HEK293T (cell line): ENCODE data around the gene MRPL30.
A peak's percentile ranks its signal among the peaks of the same experiment; 100 is the strongest.

Experiments used
- CTCF ChIA-PET: fragments of 350-600 bp; formaldehyde crosslinking; extraction: SDS; loops from one replicate; lab custom pipeline; 2021; ENCODE audit warnings: antibody characterized with exemption, inconsistent platforms; lab: Yijun Ruan, JAX
- POLR2A ChIA-PET: fragments of 350-600 bp; formaldehyde crosslinking; extraction: SDS; loops from one replicate; lab custom pipeline; 2020; ENCODE audit warnings: antibody characterized with exemption, inconsistent platforms; lab: Yijun Ruan, JAX
- DNase-seq: peaks from one replicate; pipeline ENCODE4 v3.0.0; 2012; ENCODE audit warnings: mixed read lengths; ENCODE audit errors: extremely low spot score
- ARNT ChIP-seq: fragments of 450-650 bp; IDR thresholded peaks from 2 replicates; pipeline ENCODE4 v1.6.1; 2017; ENCODE audit warnings: mild to moderate bottlenecking
- BHLHE40 ChIP-seq: fragments of 450-650 bp; IDR thresholded peaks from 2 replicates; pipeline ENCODE4 v1.6.1; 2016; ENCODE audit warnings: mild to moderate bottlenecking, moderate library complexity, borderline replicate concordance
- CTBP1 ChIP-seq: fragments of 450-650 bp; IDR thresholded peaks from 2 replicates; pipeline ENCODE4 v1.6.1; 2016; ENCODE audit warnings: borderline replicate concordance
- ELF4 ChIP-seq: fragments of 450-650 bp; IDR thresholded peaks from 2 replicates; pipeline ENCODE4 v1.6.1; 2017; ENCODE audit warnings: antibody characterized with exemption
- FOXA1 ChIP-seq: fragments of 450-650 bp; IDR thresholded peaks from 2 replicates; pipeline ENCODE4 v1.6.1; 2016; ENCODE audit warnings: mild to moderate bottlenecking
- FOXK2 ChIP-seq: fragments of 450-650 bp; IDR thresholded peaks from 2 replicates; pipeline ENCODE4 v1.6.1; 2016; ENCODE audit warnings: mild to moderate bottlenecking
- FOXM1 ChIP-seq: fragments of 450-650 bp; IDR thresholded peaks from 2 replicates; pipeline ENCODE4 v1.6.1; 2017; ENCODE audit warnings: mild to moderate bottlenecking, borderline replicate concordance
- HDGF ChIP-seq: fragments of 450-650 bp; IDR thresholded peaks from 2 replicates; pipeline ENCODE4 v1.6.1; 2017; ENCODE audit warnings: antibody characterized with exemption, borderline replicate concordance
- L3MBTL2 ChIP-seq: fragments of 450-650 bp; conservative IDR thresholded peaks from 2 replicates; pipeline ENCODE4 v1.6.1; 2016; ENCODE audit warnings: mild to moderate bottlenecking
- LEF1 ChIP-seq: fragments of 450-650 bp; IDR thresholded peaks from 2 replicates; pipeline ENCODE4 v1.6.1; 2017; ENCODE audit warnings: mild to moderate bottlenecking, borderline replicate concordance
- NFRKB ChIP-seq: fragments of 450-650 bp; IDR thresholded peaks from 2 replicates; pipeline ENCODE4 v1.6.1; 2016; ENCODE audit warnings: mild to moderate bottlenecking, moderate library complexity
- PKNOX1 ChIP-seq: fragments of 450-650 bp; IDR thresholded peaks from 2 replicates; pipeline ENCODE4 v1.6.1; 2016
- SP1 ChIP-seq: fragments of 450-650 bp; IDR thresholded peaks from 2 replicates; pipeline ENCODE4 v1.6.1; 2017
- SUZ12 ChIP-seq: fragments of 450-650 bp; IDR thresholded peaks from 2 replicates; pipeline ENCODE4 v1.6.1; 2016; ENCODE audit warnings: mild to moderate bottlenecking
- TARDBP ChIP-seq: fragments of 450-650 bp; IDR thresholded peaks from 2 replicates; pipeline ENCODE4 v1.6.1; 2016
- ZNF384 ChIP-seq: fragments of 450-650 bp; IDR thresholded peaks from 2 replicates; pipeline ENCODE4 v1.6.1; 2016

MRPL30 gene

DNA sequence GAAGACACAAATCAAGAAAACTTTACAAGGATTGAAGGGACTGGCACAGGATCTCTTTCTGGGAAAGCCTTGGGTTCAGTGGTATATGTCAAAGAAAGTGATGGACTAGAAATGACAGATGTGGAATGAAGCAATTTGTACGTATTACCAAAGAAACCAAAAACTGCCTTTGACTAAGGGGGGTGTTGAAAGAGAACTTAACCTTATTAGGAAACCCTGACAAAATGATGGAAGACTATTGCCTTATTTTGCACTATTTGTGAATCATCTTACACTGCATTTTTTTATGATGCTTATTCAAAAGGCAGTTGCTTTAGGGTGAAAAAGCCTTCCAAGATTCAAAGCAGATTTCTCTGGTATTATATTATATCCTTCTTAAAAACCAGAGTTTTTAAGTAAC is 30.3 kb upstream of the MRPL30 start:
- ChIA-PET CTCF (no interaction called here), POLR2A (no interaction called here)
- TF ChIP-seq ZNF384 (no peak), HDGF (no peak), L3MBTL2 (no peak), ARNT (no peak), ELF4 (no peak), SP1 (no peak), FOXA1 (no peak), LEF1 (no peak), TARDBP (no peak), FOXK2 (no peak), PKNOX1 (no peak), FOXM1 (no peak)
- no peak for DNase-seq

GRCh38 chr2:99152199-99152895 is 28.6 kb upstream of the MRPL30 start:
- TF ChIP-seq L3MBTL2 (no peak), LEF1 (no peak), PKNOX1 (peak; percentile 22; the same call in 1 of the 2 replicates), SUZ12 (no peak)
- ChIA-PET CTCF (no interaction called here), POLR2A (interaction anchor here (5.6 kb wide), 1 partner anchor 10 kb away, joined by 77 read pairs; the partner anchor contains the start of gene C2orf15)
- no peak for DNase-seq

GRCh38 chr2:99153921-99154604 is 26.9 kb upstream of the MRPL30 start:
- ChIA-PET CTCF (interaction anchor here (0.6 to 1.5 kb wide), 2 partner anchors 13 to 258 kb away, joined by 3 to 6 read pairs; no protein-coding TSS in a partner anchor), POLR2A (interaction anchor here (0.9 to 5.6 kb wide), 11 partner anchors 8 to 188 kb away, joined by 3 to 77 read pairs (median 5); partner anchors contain the start of genes C2orf15, EIF5B, MITD1 and MRPL30)
- no peak for DNase-seq
- no peak for TF ChIP-seq FOXM1
- no peak for TF ChIP-seq BHLHE40
- no peak for TF ChIP-seq TARDBP
- TF ChIP-seq HDGF, result no peak
- no peak for TF ChIP-seq PKNOX1
- TF ChIP-seq L3MBTL2, result no peak
- no peak for TF ChIP-seq ELF4
- TF ChIP-seq SP1, result no peak
- no peak for TF ChIP-seq FOXA1
- no peak for TF ChIP-seq ZNF384
- no peak for TF ChIP-seq CTBP1
- TF ChIP-seq ARNT, result no peak
- TF ChIP-seq SUZ12, result no peak
- TF ChIP-seq FOXK2, result no peak
- TF ChIP-seq LEF1, result no peak
- TF ChIP-seq NFRKB, result no peak

- POLR2A ChIA-PET, result interaction anchor here (0.8 to 5.6 kb wide), 14 partner anchors 9 to 193 kb away, joined by 3 to 77 read pairs (median 4); partner anchors contain the start of genes C2orf15, EIF5B, MITD1 and MRPL30
Observed at GRCh38 chr2:99154643-99155536, 26.1 kb upstream of the MRPL30 start, which contains the start of the genes LIPT1 and TSGA10. TSS of gene LIPT1 (plus strand) at chr2:99154967. CDS start at chr2:99161958, 6,991 bp downstream. TSS of gene TSGA10 (minus strand) at chr2:99154942. CDS start at chr2:99109439, 45,503 bp downstream.

DNA sequence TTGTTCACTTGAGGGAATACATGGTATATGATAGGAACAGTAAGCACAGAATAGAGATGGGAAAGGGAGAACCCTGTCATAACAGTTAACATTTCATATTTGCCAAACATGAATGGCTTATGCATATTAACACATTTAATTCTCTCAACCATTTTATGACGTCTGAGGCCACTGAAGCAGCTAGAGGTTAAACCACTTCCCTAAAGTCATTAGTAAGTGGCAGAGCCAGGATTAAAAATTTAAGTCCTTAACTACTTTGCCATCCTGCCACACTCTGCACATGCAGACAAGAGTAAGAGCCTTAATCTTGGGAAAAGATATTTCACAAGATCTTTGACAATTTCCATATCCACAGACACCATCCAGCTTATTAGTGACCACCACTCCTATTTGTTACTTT is 24.1 kb upstream of the MRPL30 start:
- POLR2A ChIA-PET, result interaction anchor here (2.4 to 5.6 kb wide), 3 partner anchors 11 to 16 kb away, joined by 7 to 77 read pairs (median 44); partner anchors contain the start of gene C2orf15
- no peak for TF ChIP-seq SP1
- no peak for TF ChIP-seq CTBP1
- no peak for TF ChIP-seq FOXK2
- TF ChIP-seq SUZ12, result no peak
- TF ChIP-seq BHLHE40, result no peak
- no peak for TF ChIP-seq HDGF
- no peak for TF ChIP-seq PKNOX1
- no peak for TF ChIP-seq ZNF384
- TF ChIP-seq L3MBTL2, result no peak
- no peak for DNase-seq
- CTCF ChIA-PET, result no interaction called here

More at GRCh38 chr2:99154643-99155536, 26.1 kb upstream of the MRPL30 start, which contains the start of the genes LIPT1 and TSGA10:
- peak; percentile 90 for DNase-seq
- CTCF ChIA-PET, result interaction anchor here (0.6 to 1.5 kb wide), 2 partner anchors 14 to 257 kb away, joined by 3 to 6 read pairs; no protein-coding TSS in a partner anchor
- TF ChIP-seq BHLHE40, result no peak
- peak; percentile 78 for TF ChIP-seq TARDBP
- TF ChIP-seq ELF4, result peak; percentile 44
- peak; percentile 84 for TF ChIP-seq L3MBTL2
